ENCODE results near the gene MYB. TPM values are rescaled to one million over a fixed set of nuclear protein-coding genes. Genes with fewer than 3 reads are reported as not detected.

MYB gene
- total RNA-seq, 1 experiment from 2014 or later: 8.3 TPM

DNA sequence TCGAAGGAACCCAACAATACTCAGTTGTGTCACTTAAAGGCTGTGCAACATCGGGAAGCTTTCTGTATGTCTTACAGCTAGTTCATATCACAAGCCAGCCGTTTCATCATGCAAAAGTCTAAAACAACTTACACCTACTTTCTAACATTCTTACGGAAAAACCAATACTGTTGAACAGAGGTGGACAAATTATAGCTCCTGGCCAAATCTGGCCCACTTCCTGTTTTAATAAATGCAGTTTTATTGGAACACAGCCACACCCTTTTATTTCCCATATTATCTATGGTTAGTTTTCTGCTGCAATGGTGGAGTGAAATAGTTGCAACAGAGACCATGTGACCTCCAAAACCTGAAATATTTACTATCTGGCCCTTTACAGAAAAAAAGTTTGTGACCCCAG, 46.6 kb downstream of the MYB start:
- intact Hi-C loops (cut with micrococcal nuclease; ENCODE audit: unreplicated experiment): no loop called here
- Histone ChIP-seq H3K4me3 (ENCODE audit: low read depth, low read length, poor library complexity, severe bottlenecking) (no peak overlapping the region), H3K36me3 (ENCODE audit: insufficient read depth, low read length, poor library complexity, severe bottlenecking) (no peaks in the 10 kb centered on the region), H3K9me3 (ENCODE audit: low read depth, low read length, poor library complexity, severe bottlenecking) (no peaks in the 10 kb centered on the region), H3K4me1 (ENCODE audit: insufficient read depth, low read length, poor library complexity, severe bottlenecking) (peaks cover 15% of the 10 kb centered on the region), H3K27me3 (replicated peaks; ENCODE audit: insufficient read depth, low read depth, low read length, poor library complexity) (no peaks in the 10 kb centered on the region), H3K27ac (ENCODE audit: low read depth, low read length, poor library complexity, severe bottlenecking) (no peak overlapping the region)
- POLR2A ChIA-PET (ENCODE audit: low non-redundant PET): interaction anchor here (0.6 to 0.7 kb wide), 2 partner anchors 8 to 62 kb away, joined by 3 to 7 read pairs; no protein-coding TSS in a partner anchor
- CTCF ChIA-PET: no interaction called here
- no peak for DNase-seq (ENCODE audit: low spot score)
- BruUV-seq (replicated peaks): no TSS peak
- TF ChIP-seq, protein P1, sequence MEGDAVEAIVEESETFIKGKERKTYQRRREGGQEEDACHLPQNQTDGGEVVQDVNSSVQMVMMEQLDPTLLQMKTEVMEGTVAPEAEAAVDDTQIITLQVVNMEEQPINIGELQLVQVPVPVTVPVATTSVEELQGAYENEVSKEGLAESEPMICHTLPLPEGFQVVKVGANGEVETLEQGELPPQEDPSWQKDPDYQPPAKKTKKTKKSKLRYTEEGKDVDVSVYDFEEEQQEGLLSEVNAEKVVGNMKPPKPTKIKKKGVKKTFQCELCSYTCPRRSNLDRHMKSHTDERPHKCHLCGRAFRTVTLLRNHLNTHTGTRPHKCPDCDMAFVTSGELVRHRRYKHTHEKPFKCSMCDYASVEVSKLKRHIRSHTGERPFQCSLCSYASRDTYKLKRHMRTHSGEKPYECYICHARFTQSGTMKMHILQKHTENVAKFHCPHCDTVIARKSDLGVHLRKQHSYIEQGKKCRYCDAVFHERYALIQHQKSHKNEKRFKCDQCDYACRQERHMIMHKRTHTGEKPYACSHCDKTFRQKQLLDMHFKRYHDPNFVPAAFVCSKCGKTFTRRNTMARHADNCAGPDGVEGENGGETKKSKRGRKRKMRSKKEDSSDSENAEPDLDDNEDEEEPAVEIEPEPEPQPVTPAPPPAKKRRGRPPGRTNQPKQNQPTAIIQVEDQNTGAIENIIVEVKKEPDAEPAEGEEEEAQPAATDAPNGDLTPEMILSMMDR (conservative IDR thresholded peaks at IDR 0.05; ENCODE audit: low read depth, low read length): no peak
- no peak for TF ChIP-seq EZH2 (IDR thresholded peaks at IDR 0.05; ENCODE audit: borderline replicate concordance, low read depth, low read length, poor library complexity, severe bottlenecking)

DNA sequence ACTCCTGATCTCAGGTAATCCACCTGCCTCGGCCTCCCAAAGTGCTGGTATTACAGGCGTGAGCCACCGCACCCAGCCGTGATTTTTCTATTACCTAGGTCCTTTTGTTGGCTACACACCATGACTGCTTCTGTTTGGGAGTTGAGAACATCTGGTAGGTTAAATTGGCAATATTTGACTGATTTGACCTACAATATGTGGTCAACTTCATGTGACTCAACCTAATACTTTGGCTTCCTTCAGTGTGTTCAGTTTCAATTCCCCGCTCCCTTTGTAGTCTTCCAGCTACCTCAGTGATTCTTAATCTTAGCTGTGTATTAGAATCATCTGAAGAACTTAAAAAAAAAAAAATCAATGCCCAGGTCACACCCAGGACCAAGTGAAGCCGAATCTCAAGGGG, 47.4 kb downstream of the MYB start:
- Histone ChIP-seq H3K9me3 (ENCODE audit: low read depth, low read length, poor library complexity, severe bottlenecking) (no peaks in the 10 kb centered on the region), H3K4me1 (ENCODE audit: insufficient read depth, low read length, poor library complexity, severe bottlenecking) (peaks cover 15% of the 10 kb centered on the region), H3K4me3 (ENCODE audit: low read depth, low read length, poor library complexity, severe bottlenecking) (no peak overlapping the region), H3K27me3 (replicated peaks; ENCODE audit: insufficient read depth, low read depth, low read length, poor library complexity) (no peaks in the 10 kb centered on the region), H3K36me3 (ENCODE audit: insufficient read depth, low read length, poor library complexity, severe bottlenecking) (no peaks in the 10 kb centered on the region), H3K27ac (ENCODE audit: low read depth, low read length, poor library complexity, severe bottlenecking) (no peak overlapping the region)
- intact Hi-C loops (cut with micrococcal nuclease; ENCODE audit: unreplicated experiment): no loop called here
- POLR2A ChIA-PET (ENCODE audit: low non-redundant PET): no interaction called here
- TF ChIP-seq, protein P1 (conservative IDR thresholded peaks at IDR 0.05; ENCODE audit: low read depth, low read length): no peak
- TF ChIP-seq EZH2 (IDR thresholded peaks at IDR 0.05; ENCODE audit: borderline replicate concordance, low read depth, low read length, poor library complexity, severe bottlenecking): no peak
- CTCF ChIA-PET: interaction anchor here (0.7 kb wide), 1 partner anchor 45 kb away, joined by 4 read pairs; no protein-coding TSS in a partner anchor
- BruUV-seq (replicated peaks): no TSS peak
- no peak for DNase-seq (ENCODE audit: low spot score)

DNA sequence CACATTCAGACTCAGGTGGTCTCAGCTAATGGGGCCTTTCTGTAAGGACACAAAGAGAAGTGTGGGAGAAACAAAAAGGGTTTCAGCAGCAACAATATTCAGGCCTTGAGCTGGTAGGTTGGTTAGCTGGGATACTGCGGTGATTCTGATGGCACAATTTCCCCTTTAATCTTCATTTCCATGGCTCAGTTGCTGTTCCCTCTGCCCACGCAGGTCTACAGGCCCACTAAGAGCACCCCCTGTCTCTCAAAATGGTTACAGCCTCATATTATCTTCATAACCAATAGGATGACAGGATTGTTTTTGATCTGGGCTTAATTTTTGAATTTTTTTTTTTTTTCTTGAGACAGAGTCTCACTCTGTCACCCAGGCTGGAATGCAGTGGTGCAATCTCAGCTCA, 48.9 kb downstream of the MYB start:
- TF ChIP-seq, protein P1 (conservative IDR thresholded peaks at IDR 0.05; ENCODE audit: low read depth, low read length): no peak
- TF ChIP-seq EZH2 (IDR thresholded peaks at IDR 0.05; ENCODE audit: borderline replicate concordance, low read depth, low read length, poor library complexity, severe bottlenecking): no peak
- ChIA-PET POLR2A (ENCODE audit: low non-redundant PET) (no interaction called here), CTCF (no interaction called here)
- no peak for DNase-seq (ENCODE audit: low spot score)
- intact Hi-C loops (cut with micrococcal nuclease; ENCODE audit: unreplicated experiment): no loop called here
- H3K4me3 ChIP-seq (ENCODE audit: low read depth, low read length, poor library complexity, severe bottlenecking): no peak overlapping the region
- H3K9me3 ChIP-seq (ENCODE audit: low read depth, low read length, poor library complexity, severe bottlenecking): no peaks in the 10 kb centered on the region
- peaks cover under 1% of the 10 kb centered on the region for H3K4me1 ChIP-seq (ENCODE audit: insufficient read depth, low read length, poor library complexity, severe bottlenecking)
- H3K27me3 ChIP-seq (replicated peaks; ENCODE audit: insufficient read depth, low read depth, low read length, poor library complexity): no peaks in the 10 kb centered on the region
- H3K27ac ChIP-seq (ENCODE audit: low read depth, low read length, poor library complexity, severe bottlenecking): no peak overlapping the region
- BruUV-seq (replicated peaks): no TSS peak
- H3K36me3 ChIP-seq (ENCODE audit: insufficient read depth, low read length, poor library complexity, severe bottlenecking): no peaks in the 10 kb centered on the region
